Thyroid gland (tissue), 4 donors: ENCODE measurements around the gene COX10.
"Not testable (repeated sequence)": the region's sequence is repeated elsewhere in the genome, so short reads cannot be mapped to it uniquely, and the experiment has no call there.

ENCODE experiments used
- POLR2A ChIP-seq, 2 donors: fragments of 450-650 bp; IDR thresholded peaks; one replicate each; pipeline ENCODE4 v1.6.1; 2017; ENCODE audit warnings: antibody characterized with exemption in 2 of 2, mild to moderate bottlenecking in 2 of 2, moderate library complexity in 1 of 2
- TF ChIP-seq, protein P1 (sequence below), 6 experiments: fragments of 200-600 bp in 3 of 6; fragments of 450-650 bp in 3 of 6; sonication (generic) in 3 of 6; IDR thresholded peaks; one replicate each; pipeline ENCODE4 v1.5.1; 2016 to 2019; ENCODE audit warnings: antibody characterized with exemption in 6 of 6, mild to moderate bottlenecking in 2 of 6, inconsistent platforms in 1 of 6, moderate library complexity in 1 of 6

DNA sequence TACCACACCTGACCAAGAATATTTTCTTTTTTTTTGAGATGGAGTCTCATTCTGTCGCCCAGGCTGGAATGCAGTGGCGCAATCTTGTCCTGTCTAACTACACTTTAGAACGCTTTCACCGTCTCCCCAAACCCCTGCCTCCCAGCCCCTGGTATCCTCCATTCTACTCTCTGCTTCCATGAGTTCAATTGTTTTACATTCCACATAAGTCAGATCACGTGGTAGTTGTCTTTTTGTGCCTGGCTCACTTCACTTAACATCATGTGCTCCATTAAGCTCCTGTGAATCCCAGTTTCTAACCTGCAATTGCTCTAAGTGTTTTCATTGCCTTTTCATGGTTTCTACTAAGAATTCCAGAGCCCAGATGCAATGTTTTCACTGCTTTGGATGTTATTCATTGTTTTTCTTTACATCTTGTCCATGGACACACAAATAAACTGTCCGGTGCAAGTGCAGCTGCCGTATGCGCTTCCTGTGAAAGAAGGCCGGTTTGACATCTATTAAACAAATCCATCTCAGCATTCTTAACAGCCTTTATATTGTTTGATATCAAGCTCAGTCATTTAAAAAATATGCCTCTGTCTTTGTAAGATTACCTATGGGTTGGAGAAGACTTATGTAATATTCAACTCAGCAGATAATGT is 47.5 kb upstream of the COX10 start:
- TF ChIP-seq, protein P1, sequence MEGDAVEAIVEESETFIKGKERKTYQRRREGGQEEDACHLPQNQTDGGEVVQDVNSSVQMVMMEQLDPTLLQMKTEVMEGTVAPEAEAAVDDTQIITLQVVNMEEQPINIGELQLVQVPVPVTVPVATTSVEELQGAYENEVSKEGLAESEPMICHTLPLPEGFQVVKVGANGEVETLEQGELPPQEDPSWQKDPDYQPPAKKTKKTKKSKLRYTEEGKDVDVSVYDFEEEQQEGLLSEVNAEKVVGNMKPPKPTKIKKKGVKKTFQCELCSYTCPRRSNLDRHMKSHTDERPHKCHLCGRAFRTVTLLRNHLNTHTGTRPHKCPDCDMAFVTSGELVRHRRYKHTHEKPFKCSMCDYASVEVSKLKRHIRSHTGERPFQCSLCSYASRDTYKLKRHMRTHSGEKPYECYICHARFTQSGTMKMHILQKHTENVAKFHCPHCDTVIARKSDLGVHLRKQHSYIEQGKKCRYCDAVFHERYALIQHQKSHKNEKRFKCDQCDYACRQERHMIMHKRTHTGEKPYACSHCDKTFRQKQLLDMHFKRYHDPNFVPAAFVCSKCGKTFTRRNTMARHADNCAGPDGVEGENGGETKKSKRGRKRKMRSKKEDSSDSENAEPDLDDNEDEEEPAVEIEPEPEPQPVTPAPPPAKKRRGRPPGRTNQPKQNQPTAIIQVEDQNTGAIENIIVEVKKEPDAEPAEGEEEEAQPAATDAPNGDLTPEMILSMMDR (IDR thresholded peaks at IDR 0.05), result not testable (repeated sequence)
- not testable (repeated sequence) for TF ChIP-seq POLR2A (IDR thresholded peaks at IDR 0.05)
